Measurements from ENCODE around the gene PCCA.

DNA sequence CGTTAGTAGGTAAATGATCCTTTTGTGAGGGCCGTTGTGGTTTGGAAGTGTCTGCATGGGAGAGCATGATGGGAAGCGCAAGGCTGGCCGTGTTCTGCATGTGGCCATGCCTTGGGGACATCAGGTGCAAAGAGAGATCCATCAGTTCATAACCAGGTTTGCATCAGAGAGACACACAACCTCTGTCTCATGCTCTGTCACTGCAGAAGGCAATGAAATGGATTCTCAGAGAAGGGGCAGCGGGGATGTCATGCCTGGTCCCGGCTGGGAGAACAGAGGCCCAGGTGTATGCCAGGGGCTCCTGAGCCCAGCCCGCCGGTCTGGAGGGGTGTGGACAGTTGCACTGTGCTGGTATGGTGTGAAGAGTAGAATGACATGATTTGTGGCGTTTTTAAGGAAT is 439.5 kb downstream of the PCCA start:
- no peak for TF ChIP-seq POLR2AphosphoS5 (IDR thresholded peaks at IDR 0.05; ENCODE audit: low read depth, low read length)
- no peak for TF ChIP-seq POLR2A (IDR thresholded peaks at IDR 0.05; ENCODE audit: low read depth, low read length)
- TF ChIP-seq TAF1 (IDR thresholded peaks at IDR 0.05; ENCODE audit: borderline replicate concordance, low read depth, low read length), result no peak

Data from GM12892 (cell line).